Esophagus squamous epithelium (tissue), 5 donors: ENCODE data around the gene LUC7L. TPM values are rescaled to one million over a fixed set of nuclear protein-coding genes. Genes with fewer than 3 reads are reported as not detected.
"Not testable (repeated sequence)": the region's sequence is repeated elsewhere in the genome, so short reads cannot be mapped to it uniquely, and the experiment has no call there.

Experiments used
- DNase-seq: peaks from one replicate; lab custom pipeline; 2025; lab: John Stamatoyannopoulos, UW
- H3K27ac ChIP-seq, 4 donors: fragments of 200-600 bp; sonication (generic); one replicate each; pipeline ENCODE4 v1.5.1; 2016 to 2019; ENCODE audit warnings: mild to moderate bottlenecking in 1 of 4
- H3K27me3 ChIP-seq, 4 donors: fragments of 200-600 bp; sonication (generic); 1 replicate in 3 of 4; 2 replicates in 1 of 4; pipeline versions ENCODE4 v1.5.1 to v1.6.0; 2017 to 2021; ENCODE audit warnings: antibody characterized with exemption in 1 of 4
- H3K36me3 ChIP-seq, 3 donors: fragments of 200-600 bp; sonication (generic); one replicate each; pipeline ENCODE4 v1.5.1; 2016 to 2019
- H3K4me1 ChIP-seq, 3 donors: fragments of 200-600 bp; sonication (generic); one replicate each; pipeline ENCODE4 v1.5.1; 2017 to 2019
- H3K4me3 ChIP-seq, 4 donors: fragments of 200-600 bp; sonication (generic); 1 replicate in 3 of 4; 2 replicates in 1 of 4; pipeline ENCODE4 v1.5.1; 2016 to 2019; ENCODE audit warnings: mild to moderate bottlenecking in 2 of 4, moderate library complexity in 1 of 4
- H3K9me3 ChIP-seq, 3 donors: fragments of 200-600 bp; sonication (generic); one replicate each; pipeline ENCODE4 v1.5.1; 2016 to 2019
- POLR2A ChIP-seq, 4 donors: fragments of 450-650 bp; IDR thresholded peaks; one replicate each; pipeline ENCODE4 v1.6.1; 2017; ENCODE audit warnings: antibody characterized with exemption in 4 of 4, mild to moderate bottlenecking in 4 of 4, moderate library complexity in 3 of 4
- WGBS, 2 donors: methylation state at CpG; one replicate each; pipeline ENCODE4 v1.1.5; 2018; 5-methylcytosine and 5-hydroxymethylcytosine counted together
- intact Hi-C: fragments of 100-400 bp; cut with DNase I; formaldehyde crosslinking; loops from one replicate; pipeline ENCODE4 v1.15.0; 2022
- total RNA-seq, 4 donors: library from RNA; depleted of rRNA; stranded (reverse); fragments of >200 nt; gene quantifications; one replicate each; pipeline ENCODE4 v1.1.0, GENCODE V29; 2016
- TF ChIP-seq, protein P1 (sequence below), 6 experiments: fragments of 450-650 bp in 4 of 6; fragments of 200-600 bp in 2 of 6; sonication (generic) in 2 of 6; IDR thresholded peaks; one replicate each; pipeline ENCODE4 v1.5.1; 2016 to 2019; ENCODE audit warnings: antibody characterized with exemption in 6 of 6, mild to moderate bottlenecking in 4 of 6, moderate library complexity in 4 of 6
- donor health status: DM: yes; HTN: yes; CAD: no.

LUC7L gene
- total RNA-seq, 4 donors from 2014 or later, result 33.5 to 74.2 (median 46.5) TPM

DNA sequence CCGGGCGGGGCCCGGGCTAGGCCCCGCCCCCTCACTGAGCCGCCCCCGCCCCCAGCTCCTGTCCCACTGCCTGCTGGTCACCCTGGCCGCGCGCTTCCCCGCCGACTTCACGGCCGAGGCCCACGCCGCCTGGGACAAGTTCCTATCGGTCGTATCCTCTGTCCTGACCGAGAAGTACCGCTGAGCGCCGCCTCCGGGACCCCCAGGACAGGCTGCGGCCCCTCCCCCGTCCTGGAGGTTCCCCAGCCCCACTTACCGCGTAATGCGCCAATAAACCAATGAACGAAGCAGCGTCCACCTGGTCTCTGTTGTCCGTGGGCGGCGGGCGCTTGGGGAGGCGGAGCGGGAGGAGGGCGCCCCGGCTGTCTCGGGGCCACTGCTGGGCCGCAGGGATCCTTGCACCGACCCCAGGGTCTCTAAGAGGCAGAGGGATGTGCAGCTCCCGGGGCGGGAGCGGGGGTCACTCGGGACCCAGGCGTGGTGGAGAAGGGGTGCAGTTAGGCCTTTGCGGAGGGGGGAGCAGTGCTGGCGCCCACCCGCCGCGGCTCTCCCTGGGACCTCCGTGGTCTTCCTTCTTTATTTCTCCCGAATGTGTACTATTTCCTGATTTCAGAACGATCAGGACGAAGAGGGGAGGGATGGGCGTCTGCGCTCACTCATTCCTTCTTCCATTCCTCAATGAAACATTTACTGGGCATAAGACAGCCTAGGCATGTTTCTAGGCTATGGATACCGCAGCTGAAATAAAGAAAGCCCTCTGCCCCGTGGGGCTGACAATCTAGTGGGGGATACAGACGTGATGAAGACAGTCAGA lies 74.8 kb downstream of the LUC7L start:
- Histone ChIP-seq H3K4me1 (peaks cover 4 to 10% (median 8%) of the 10 kb centered on the region in 3 donors), H3K9me3 (no peaks in the 10 kb centered on the region), H3K4me3 (peak overlapping the region; percentile 26 to 70 (median 41)), H3K36me3 (no peaks in the 10 kb centered on the region), H3K27ac (no peak overlapping the region), H3K27me3 (peaks cover 0 to 65% (median 7%) of the 10 kb centered on the region in 4 donors)
- no peak for TF ChIP-seq POLR2A (IDR thresholded peaks at IDR 0.05)
- TF ChIP-seq, protein P1, sequence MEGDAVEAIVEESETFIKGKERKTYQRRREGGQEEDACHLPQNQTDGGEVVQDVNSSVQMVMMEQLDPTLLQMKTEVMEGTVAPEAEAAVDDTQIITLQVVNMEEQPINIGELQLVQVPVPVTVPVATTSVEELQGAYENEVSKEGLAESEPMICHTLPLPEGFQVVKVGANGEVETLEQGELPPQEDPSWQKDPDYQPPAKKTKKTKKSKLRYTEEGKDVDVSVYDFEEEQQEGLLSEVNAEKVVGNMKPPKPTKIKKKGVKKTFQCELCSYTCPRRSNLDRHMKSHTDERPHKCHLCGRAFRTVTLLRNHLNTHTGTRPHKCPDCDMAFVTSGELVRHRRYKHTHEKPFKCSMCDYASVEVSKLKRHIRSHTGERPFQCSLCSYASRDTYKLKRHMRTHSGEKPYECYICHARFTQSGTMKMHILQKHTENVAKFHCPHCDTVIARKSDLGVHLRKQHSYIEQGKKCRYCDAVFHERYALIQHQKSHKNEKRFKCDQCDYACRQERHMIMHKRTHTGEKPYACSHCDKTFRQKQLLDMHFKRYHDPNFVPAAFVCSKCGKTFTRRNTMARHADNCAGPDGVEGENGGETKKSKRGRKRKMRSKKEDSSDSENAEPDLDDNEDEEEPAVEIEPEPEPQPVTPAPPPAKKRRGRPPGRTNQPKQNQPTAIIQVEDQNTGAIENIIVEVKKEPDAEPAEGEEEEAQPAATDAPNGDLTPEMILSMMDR (IDR thresholded peaks at IDR 0.05), result no peak
- no peak for DNase-seq
- 2 to 3% methylated on average over 14 to 18 of the region's 59 CpGs for WGBS, 2 donors
- intact Hi-C loops, result no loop called here

DNA sequence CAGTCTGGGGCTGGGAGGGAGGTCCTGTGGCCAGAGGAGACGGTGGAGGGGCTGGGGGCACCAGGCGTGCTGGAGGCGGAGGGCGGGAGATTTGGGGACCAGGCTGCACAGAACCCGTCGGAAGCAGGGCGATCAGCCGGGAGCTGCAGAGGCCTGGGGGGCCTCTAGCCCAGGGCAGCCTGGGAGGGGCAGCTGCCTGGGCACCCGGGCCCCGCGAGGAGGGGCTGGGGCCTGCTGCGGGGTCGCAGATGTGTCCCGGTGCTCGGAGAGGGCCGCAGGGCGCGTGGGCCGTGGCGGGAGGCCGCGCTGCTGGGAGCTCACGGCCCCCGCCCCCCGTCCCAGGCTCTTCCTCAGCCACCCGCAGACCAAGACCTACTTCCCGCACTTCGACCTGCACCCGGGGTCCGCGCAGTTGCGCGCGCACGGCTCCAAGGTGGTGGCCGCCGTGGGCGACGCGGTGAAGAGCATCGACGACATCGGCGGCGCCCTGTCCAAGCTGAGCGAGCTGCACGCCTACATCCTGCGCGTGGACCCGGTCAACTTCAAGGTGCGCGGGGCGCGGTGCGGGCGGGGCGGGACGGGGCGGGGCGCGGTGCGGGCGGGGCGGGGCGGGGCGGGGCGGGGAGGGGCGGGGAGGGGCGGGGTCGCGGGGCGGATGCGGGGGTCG lies 75.6 kb downstream of the LUC7L start:
- H3K9me3 ChIP-seq, intact Hi-C loops, H3K27ac ChIP-seq, DNase-seq, H3K36me3 ChIP-seq: not testable (repeated sequence)
- H3K4me1 ChIP-seq, result peaks cover 4 to 10% (median 8%) of the 10 kb centered on the region in 3 donors
- peaks cover 0 to 58% (median 7%) of the 10 kb centered on the region in 4 donors for H3K27me3 ChIP-seq
- no CpG with 5 or more reads among the region's 74 CpGs for WGBS, 2 donors
- H3K4me3 ChIP-seq, result peak overlapping the region in 1 of 4 donors; percentile 47

DNA sequence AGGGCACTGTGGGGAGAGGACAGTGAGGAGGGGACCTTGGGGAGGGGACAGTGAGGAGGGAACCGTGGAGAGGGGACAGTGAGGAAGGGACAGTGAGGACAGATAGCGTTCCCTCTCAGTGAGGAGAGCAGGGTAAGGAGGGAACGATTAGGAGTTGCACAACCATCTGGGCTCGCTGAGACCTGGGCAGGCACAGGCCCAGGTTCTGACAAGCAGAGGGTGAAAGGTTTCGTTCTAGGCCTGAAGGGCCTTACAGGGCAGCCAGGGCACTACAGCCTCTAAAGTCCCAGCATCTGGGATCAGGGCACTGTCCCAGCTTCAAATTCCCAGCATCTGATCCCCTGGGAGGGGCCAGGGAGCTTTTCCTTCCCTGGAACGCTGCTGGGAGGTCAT lies 76.1 kb downstream of the LUC7L start:
- H3K4me3 ChIP-seq, H3K36me3 ChIP-seq, DNase-seq, H3K9me3 ChIP-seq, H3K27ac ChIP-seq, intact Hi-C loops: not testable (repeated sequence)
- WGBS, 2 donors, result 33 to 42% methylated on average over 3 to 5 of the region's 6 CpGs
- Histone ChIP-seq H3K4me1 (peaks cover 4 to 10% (median 8%) of the 10 kb centered on the region in 3 donors), H3K27me3 (peaks cover 0 to 55% (median 7%) of the 10 kb centered on the region in 4 donors)

DNA sequence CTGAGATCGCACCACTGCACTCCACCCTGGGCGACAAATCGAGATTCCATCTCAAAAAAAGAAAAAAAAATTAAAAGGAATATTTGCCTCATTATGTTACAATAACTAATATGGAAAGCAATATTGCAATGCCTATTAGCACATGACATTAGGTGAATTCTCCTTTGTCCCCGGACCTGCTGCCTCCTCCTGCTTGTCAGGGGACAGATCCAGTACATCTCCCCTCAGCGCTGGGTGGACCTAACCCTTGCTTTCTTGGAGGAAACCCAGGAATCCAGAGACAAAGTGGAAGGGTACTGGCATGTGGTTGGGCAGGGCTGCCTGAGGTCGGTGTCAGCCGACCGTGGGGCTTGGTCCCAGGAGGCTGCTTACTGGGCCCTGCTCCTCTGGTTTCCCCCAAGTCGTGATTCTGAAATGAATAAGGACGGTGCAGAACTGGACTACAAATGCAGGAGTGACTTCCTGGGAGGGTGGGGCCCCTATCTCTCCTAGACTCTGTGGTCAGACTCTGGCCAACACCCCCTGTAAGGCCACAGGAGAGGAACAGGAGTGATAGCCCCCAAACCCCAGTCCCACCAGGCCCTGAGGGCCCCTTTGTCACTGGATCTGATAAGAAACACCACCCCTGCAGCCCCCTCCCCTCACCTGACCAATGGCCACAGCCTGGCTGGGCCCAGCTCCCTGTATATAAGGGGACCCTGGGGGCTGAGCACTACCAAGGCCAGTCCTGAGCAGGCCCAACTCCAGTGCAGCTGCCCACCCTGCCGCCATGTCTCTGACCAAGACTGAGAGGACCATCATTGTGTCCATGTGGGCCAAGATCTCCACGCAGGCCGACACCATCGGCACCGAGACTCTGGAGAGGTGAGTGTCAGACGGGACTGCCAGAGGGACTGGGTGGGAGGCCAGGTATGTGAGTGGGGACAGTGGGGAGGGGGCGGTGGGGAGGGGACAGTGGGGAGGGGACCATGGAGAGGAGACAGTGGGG lies 76.8 kb downstream of the LUC7L start, which contains the start of gene HBZ:
Gene HBZ (plus strand): TSS at position 504 of the 988 bp plus-strand sequence. CDS start 266 bp downstream, at position 770.
- intact Hi-C loops, result no loop called here
- DNase-seq, result no peak
- H3K36me3 ChIP-seq, result no peaks in the 10 kb centered on the region
- no peaks in the 10 kb centered on the region for H3K9me3 ChIP-seq
- H3K4me3 ChIP-seq, result no peak within 1 kb of the TSS
- WGBS, 2 donors, result 70 to 87% methylated on average over 6 of the region's 17 CpGs
- TF ChIP-seq, protein P1 (IDR thresholded peaks at IDR 0.05), result no peak
- TF ChIP-seq POLR2A (IDR thresholded peaks at IDR 0.05), result no peak
- no peak within 1 kb of the TSS for H3K27ac ChIP-seq
- peaks cover 0 to 49% (median 7%) of the 10 kb centered on the region in 4 donors for H3K27me3 ChIP-seq
- H3K4me1 ChIP-seq, result peaks cover 4 to 10% (median 8%) of the 10 kb centered on the region in 3 donors

DNA sequence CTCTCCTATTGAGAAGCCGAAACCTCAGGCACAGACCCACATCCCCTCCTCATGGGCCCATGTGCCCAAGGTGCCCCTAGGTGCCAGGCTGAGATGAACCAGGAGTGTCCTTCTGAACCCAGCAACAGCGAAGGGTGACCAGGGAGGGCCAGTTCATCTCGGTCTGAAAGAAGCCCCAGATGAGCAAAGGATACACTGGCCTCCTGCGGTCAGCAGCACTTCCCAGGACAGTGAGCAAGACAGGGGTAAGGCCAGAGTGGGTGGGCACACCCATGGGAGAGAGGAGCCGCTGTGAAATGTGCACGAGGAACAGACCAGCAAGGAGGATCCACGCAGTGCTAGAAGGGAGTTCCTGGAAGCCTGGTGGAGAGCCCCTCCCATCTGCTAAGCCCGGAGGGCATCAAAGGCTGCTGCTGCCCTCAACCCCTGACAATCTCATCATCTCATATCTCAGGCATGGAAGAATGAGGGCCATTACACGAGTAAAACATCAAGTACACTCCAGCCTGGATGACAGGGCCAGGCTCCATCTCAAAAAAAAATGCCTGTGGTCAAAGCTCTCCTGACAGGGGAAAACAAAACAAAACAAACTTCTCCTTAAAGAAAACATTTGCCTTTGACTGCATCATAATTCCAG lies 80.1 kb downstream of the LUC7L start:
- intact Hi-C loops, result no loop called here
- no peaks in the 10 kb centered on the region for H3K36me3 ChIP-seq
- TF ChIP-seq, protein P1 (IDR thresholded peaks at IDR 0.05), result no peak
- no peak for TF ChIP-seq POLR2A (IDR thresholded peaks at IDR 0.05)
- no peak for DNase-seq
- H3K9me3 ChIP-seq, result no peaks in the 10 kb centered on the region
- H3K4me1 ChIP-seq, result peaks cover 0 to under 1% (median 0%) of the 10 kb centered on the region in 3 donors
- no peak overlapping the region for H3K27ac ChIP-seq
- H3K4me3 ChIP-seq, result no peak overlapping the region
- H3K27me3 ChIP-seq, result peaks cover 0 to 17% (median 0%) of the 10 kb centered on the region in 4 donors
- 36 to 38% methylated on average over 5 to 6 of the region's 9 CpGs for WGBS, 2 donors
